Body of pancreas (tissue), 4 donors: ENCODE data around the gene PHF12.

Experiments
- CTCF ChIP-seq, 7 experiments: fragments of 450-650 bp in 4 of 7; fragments of 200-600 bp in 3 of 7; sonication (generic) in 3 of 7; IDR thresholded peaks; one replicate each; pipeline ENCODE4 v1.5.1; 2016 to 2019; ENCODE audit warnings: antibody characterized with exemption in 7 of 7
- POLR2A ChIP-seq, 3 donors: fragments of 450-650 bp; IDR thresholded peaks; one replicate each; pipeline ENCODE4 v1.6.1; 2016; ENCODE audit warnings: antibody characterized with exemption in 3 of 3, mild to moderate bottlenecking in 2 of 3

- TF ChIP-seq CTCF (IDR thresholded peaks at IDR 0.05) (peak in 5 of 7 experiments; percentile 4 to 33 (median 22)), POLR2A (IDR thresholded peaks at IDR 0.05) (no peak)
Measured at GRCh38 chr17:28912281-28912937, 38.9 kb downstream of the PHF12 start.
